HepG2 (cell line): ENCODE results near the gene KLHL36. TPM values are rescaled to one million over a fixed set of nuclear protein-coding genes. Genes with fewer than 3 reads are reported as not detected.

Source experiments
- ATAC-seq: fragments of 200-7000 bp; cut with Tn5 transposase; 3 replicates; pipeline ENCODE4 v1.9.1; 2020; ENCODE audit warnings: mild to moderate bottlenecking, moderate library complexity
- BruUV-seq: library from RNA; stranded (reverse); fragments of 400-500 nt; replicated peaks from 2 replicates; lab custom pipeline; 2021; lab: Mats Ljungman, UMichigan
- CTCF ChIA-PET: fragments of 300-600 bp; formaldehyde crosslinking; extraction: SDS; loops from one replicate; lab custom pipeline; 2021; ENCODE audit warnings: low total read pairs, inconsistent platforms, low intra/inter-chr PET ratio; lab: Yijun Ruan, JAX
- POLR2A ChIA-PET: fragments of 350-600 bp; sonication (Branson Sonifier 250); formaldehyde crosslinking; loops from one replicate; lab custom pipeline; 2020; ENCODE audit warnings: antibody characterized with exemption, inconsistent platforms; lab: Yijun Ruan, JAX
- DNase-seq: peaks from one replicate; pipeline ENCODE4 v3.0.0-alpha.2; 2015; ENCODE audit warnings: low spot score
- FAIRE-seq: peaks from 3 replicates; lab custom pipeline; 2011; peaks lifted over from hg19 to GRCh38; lab: Jason Lieb, UNC
- H2AFZ ChIP-seq: one replicate; pipeline ENCODE4 v1.6.1; 2011; ENCODE audit warnings: low read length, inconsistent platforms
- H3K27ac ChIP-seq: fragments of 300-600 bp; 3 replicates; pipeline ENCODE4 v1.8.0; 2011; ENCODE audit warnings: mixed run types, mild to moderate bottlenecking, mixed read lengths, low read length, inconsistent platforms; ENCODE audit not compliant: insufficient read depth; ENCODE audit errors: extremely low read length
- H3K27me3 ChIP-seq, 2 experiments: fragments of 200-600 bp in 1 of 2; 2 replicates in 1 of 2; 3 replicates in 1 of 2; pipeline versions ENCODE4 v1.6.0 to v1.8.0; 2011; ENCODE audit warnings: low read length in 2 of 2, mild to moderate bottlenecking in 2 of 2, moderate library complexity in 2 of 2, inconsistent platforms in 1 of 2; ENCODE audit not compliant: insufficient read depth in 2 of 2, control insufficient read depth in 1 of 2
- H3K36me3 ChIP-seq, 2 experiments: fragments of 200-600 bp in 1 of 2; replicated peaks in 1 of 2; 2 replicates in 1 of 2; 3 replicates in 1 of 2; pipeline versions ENCODE4 v1.5.1 to v1.8.0; 2011; ENCODE audit warnings: low read length in 2 of 2, inconsistent platforms in 1 of 2; ENCODE audit not compliant: insufficient read depth in 2 of 2, control insufficient read depth in 1 of 2
- H3K4me1 ChIP-seq: 2 replicates; pipeline ENCODE4 v1.5.1; 2012; ENCODE audit warnings: low read length, inconsistent platforms; ENCODE audit not compliant: insufficient read depth
- H3K4me2 ChIP-seq: 2 replicates; pipeline ENCODE4 v1.6.0; 2011; ENCODE audit warnings: low read depth, low read length, inconsistent platforms
- H3K4me3 ChIP-seq, 3 experiments: fragments of 200-600 bp in 1 of 3; sonication (generic), shearing (Covaris generic) in 1 of 3; replicated peaks in 1 of 3; 2 replicates each; pipeline ENCODE4 v1.5.1; 2011 to 2016; ENCODE audit warnings: low read length in 3 of 3, inconsistent platforms in 2 of 3, low read depth in 2 of 3, mild to moderate bottlenecking in 2 of 3, control low read depth in 1 of 3, mixed read lengths in 1 of 3; ENCODE audit not compliant: insufficient read depth in 1 of 3
- H3K79me2 ChIP-seq: one replicate; pipeline ENCODE4 v1.6.1; 2011; ENCODE audit warnings: low read length, inconsistent platforms; ENCODE audit not compliant: insufficient read depth
- H3K9ac ChIP-seq: 2 replicates; pipeline ENCODE4 v1.6.0; 2011; ENCODE audit warnings: mild to moderate bottlenecking, low read depth, low read length, inconsistent platforms; ENCODE audit not compliant: insufficient read depth
- H3K9me3 ChIP-seq: 2 replicates; pipeline ENCODE4 v1.5.1; 2012; ENCODE audit warnings: mild to moderate bottlenecking, low read length
- H4K20me1 ChIP-seq: 2 replicates; pipeline ENCODE4 v1.6.0; 2011; ENCODE audit warnings: inconsistent platforms, mild to moderate bottlenecking, low read length, moderate library complexity; ENCODE audit not compliant: insufficient read depth
- EEA1 ChIP-seq: sonication (generic); formaldehyde crosslinking; IDR thresholded peaks from 2 replicates; pipeline ENCODE4 v1.5.1; 2020; ENCODE audit warnings: mild to moderate bottlenecking, missing genetic modification reagents, borderline replicate concordance
- HNRNPLL ChIP-seq: fragments of 200-400 bp; formaldehyde crosslinking; IDR thresholded peaks from 2 replicates; pipeline ENCODE4 v1.6.1; 2017; ENCODE audit warnings: mild to moderate bottlenecking, low read depth, low read length; ENCODE audit not compliant: poor library complexity, severe bottlenecking
- KLF15 ChIP-seq: sonication (generic); formaldehyde crosslinking; IDR thresholded peaks from 2 replicates; pipeline ENCODE4 v1.8.1; 2023; ENCODE audit warnings: borderline replicate concordance, mild to moderate bottlenecking, inconsistent platforms, missing genetic modification reagents, mixed read lengths
- NRL ChIP-seq: sonication (generic); formaldehyde crosslinking; IDR thresholded peaks from 2 replicates; pipeline ENCODE4 v1.5.0; 2020; ENCODE audit warnings: missing genetic modification reagents, mild to moderate bottlenecking, moderate library complexity, borderline replicate concordance
- RXRB ChIP-seq: IDR thresholded peaks from 2 replicates; pipeline ENCODE4 v1.6.1; 2016; ENCODE audit warnings: borderline replicate concordance, missing genetic modification reagents, missing compliant biosample characterization
- SIN3B ChIP-seq: fragments of 150-350 bp; IDR thresholded peaks from 2 replicates; pipeline ENCODE4 v1.6.1; 2014; ENCODE audit warnings: low read length
- TCF7 ChIP-seq: sonication (generic); IDR thresholded peaks from 2 replicates; pipeline ENCODE4 v1.6.1; 2016; ENCODE audit warnings: antibody characterized with exemption, low read depth
- THAP11 ChIP-seq: IDR thresholded peaks from 2 replicates; pipeline ENCODE4 v1.6.1; 2016; ENCODE audit warnings: missing biosample characterization, missing genetic modification reagents
- ZNF326 ChIP-seq: sonication (generic); formaldehyde crosslinking; IDR thresholded peaks from 2 replicates; pipeline ENCODE4 v1.4.0; 2020; ENCODE audit warnings: missing genetic modification reagents, borderline replicate concordance
- WGBS: methylation state at CpG from one replicate; pipeline ENCODE4 v1.1.6; 2017; ENCODE audit warnings: low lambda C conversion rate; 5-methylcytosine and 5-hydroxymethylcytosine counted together
- in situ Hi-C: cut with HindIII; loops from 2 replicates; pipeline ENCODE4 v1.10.0; 2017; ENCODE audit warnings: low pct_unique_long_range_greater_than_20kb; ENCODE audit not compliant: extremely low pct_ligation_motif_present
- intact Hi-C: fragments of 100-400 bp; cut with micrococcal nuclease; formaldehyde crosslinking; loops from one replicate; pipeline ENCODE4 v1.10.0; 2022; ENCODE audit not compliant: unreplicated experiment
- polyA plus RNA-seq, 8 experiments: library from polyadenylated mRNA; depleted of rRNA in 3 of 8; stranded (reverse) in 7 of 8; unstranded in 1 of 8; fragments of >200 nt; fragmentation: Illumina TruSeq in 4 of 8; extraction: Trizol in 4 of 8; gene quantifications; 2 replicates each; pipeline versions ENCODE4 v1.2.1 to v1.2.3, GENCODE V29; 2011 to 2016; ENCODE audit warnings: low read depth in 4 of 8, missing spikeins in 1 of 8, mixed read lengths in 1 of 8; ENCODE audit not compliant: insufficient read depth in 1 of 8
- total RNA-seq, 5 experiments: library from RNA; depleted of rRNA; stranded (reverse); fragments of >200 nt; fragmentation: Illumina TruSeq; extraction: Trizol; gene quantifications; 2 replicates each; pipeline ENCODE4 v1.2.3, GENCODE V29; 2016; ENCODE audit warnings: low read depth in 1 of 5
- TF ChIP-seq, protein P1 (sequence below): sonication (generic); formaldehyde crosslinking; IDR thresholded peaks from 2 replicates; pipeline ENCODE4 v1.8.0; 2022; ENCODE audit warnings: mild to moderate bottlenecking, missing genetic modification reagents, moderate library complexity
- TF ChIP-seq, protein P2 (sequence below): IDR thresholded peaks from 2 replicates; pipeline ENCODE4 v1.6.1; 2016; ENCODE audit warnings: low read depth, missing genetic modification reagents, missing compliant biosample characterization

The KLHL36 gene
- total and polyA plus RNA-seq, 2 of the 13 experiments (the other 11 are each of a cell fraction or from before 2014, with no cell fraction given), result 24.3 to 26.0 TPM

DNA sequence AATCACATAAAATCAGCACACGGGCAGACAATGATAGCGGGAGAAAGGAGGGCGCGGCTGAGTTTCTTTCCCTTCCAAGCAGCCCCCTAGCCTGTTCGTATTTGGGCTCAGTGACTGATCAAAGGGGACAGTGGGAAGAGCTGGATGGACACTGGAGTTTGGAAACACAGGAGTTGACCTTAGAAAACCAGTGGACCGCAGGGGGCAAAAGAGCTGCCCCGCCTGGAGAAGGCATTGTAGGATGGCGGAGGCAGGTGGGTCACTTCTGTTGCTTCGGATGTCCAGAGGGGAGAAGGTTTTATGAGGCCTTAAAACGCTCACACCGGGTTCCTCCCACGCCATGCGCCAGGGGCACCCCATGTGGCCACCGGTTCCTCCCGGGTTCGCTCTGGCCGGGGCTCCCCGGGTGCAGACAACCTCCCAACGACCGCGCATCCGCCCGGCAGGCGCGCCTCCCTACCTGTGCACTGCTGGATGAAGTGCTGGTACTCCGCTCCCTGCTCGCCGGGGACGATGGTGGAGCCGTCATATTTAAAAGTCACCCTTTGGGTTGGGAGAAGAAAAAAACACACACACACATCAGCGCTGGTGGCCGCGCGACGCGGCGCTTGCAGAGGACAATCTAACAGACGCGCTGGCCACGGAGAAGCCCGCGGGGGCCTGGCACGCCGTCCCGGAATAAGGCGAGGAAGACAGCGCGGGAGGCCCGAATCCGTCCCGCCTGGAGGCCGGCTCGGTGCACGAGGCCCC, 31.1 kb upstream of the KLHL36 start (continued):
- TF ChIP-seq SIN3B (no peak), HNRNPLL (peak; percentile 39), RXRB (no peak), ZNF326 (no peak)
- TF ChIP-seq, protein P1, sequence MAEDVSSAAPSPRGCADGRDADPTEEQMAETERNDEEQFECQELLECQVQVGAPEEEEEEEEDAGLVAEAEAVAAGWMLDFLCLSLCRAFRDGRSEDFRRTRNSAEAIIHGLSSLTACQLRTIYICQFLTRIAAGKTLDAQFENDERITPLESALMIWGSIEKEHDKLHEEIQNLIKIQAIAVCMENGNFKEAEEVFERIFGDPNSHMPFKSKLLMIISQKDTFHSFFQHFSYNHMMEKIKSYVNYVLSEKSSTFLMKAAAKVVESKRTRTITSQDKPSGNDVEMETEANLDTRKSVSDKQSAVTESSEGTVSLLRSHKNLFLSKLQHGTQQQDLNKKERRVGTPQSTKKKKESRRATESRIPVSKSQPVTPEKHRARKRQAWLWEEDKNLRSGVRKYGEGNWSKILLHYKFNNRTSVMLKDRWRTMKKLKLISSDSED (CRISPR knock-in tag), result peak; percentile 70; the same call in 1 of the 2 replicates

DNA sequence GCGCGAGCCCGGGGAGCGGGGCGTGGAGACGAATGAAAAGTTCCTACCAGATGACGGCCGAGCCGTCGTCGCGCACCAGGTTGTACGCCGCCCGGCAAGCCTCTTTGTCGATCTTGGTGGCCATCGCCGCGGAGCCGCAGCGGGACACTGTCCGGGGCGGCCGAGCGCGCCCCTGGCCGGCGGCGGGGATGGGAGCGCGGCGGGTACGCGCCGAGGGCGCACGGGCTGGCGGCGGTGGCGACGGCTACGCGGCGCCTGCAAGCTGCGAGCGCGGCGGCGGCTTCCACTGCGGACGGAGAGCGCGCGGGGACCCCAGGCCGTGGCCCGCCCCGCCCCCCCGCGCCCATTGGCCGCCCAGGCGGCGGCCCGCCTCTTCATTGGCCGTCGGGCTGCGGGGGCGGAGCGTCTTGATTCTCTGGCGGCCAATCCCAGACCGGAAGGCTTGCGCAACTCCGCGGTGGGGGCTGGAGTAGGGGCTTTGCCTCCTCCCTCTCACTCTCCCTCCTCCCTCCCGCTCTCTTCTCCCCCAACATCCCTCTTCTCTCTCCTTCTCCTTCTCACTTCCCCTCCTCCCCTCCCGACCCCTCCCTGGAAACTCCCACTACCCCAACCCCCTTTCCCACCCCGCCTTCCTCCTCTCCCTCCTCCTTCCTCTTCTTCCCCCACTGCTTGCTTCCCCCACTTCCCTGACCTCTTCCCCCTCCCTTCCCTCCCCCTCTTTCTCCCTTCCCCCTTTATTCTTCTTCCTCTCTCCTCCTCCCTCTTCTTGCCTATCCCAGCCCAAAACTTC, 30.3 kb upstream of the KLHL36 start, which contains the start of gene COTL1:
Gene COTL1, minus strand, starts transcription at position 288 of the 790 bp plus-strand sequence. Its CDS starts 164 bp downstream, at position 124.
- Histone ChIP-seq H3K4me1 (peaks cover 52% of the 10 kb centered on the region), H3K4me2 (peak within 1 kb of the TSS; percentile 94), H3K36me3 (peaks cover 0 to 1% of the 10 kb centered on the region in 2 experiments; a peak in 2 of 5 replicates), H3K4me3 (peak within 1 kb of the TSS; percentile 76 to 89 (median 85)), H4K20me1 (no peaks in the 10 kb centered on the region; the same call in 1 of the 2 replicates), H3K79me2 (no peaks in the 10 kb centered on the region), H3K27me3 (no peaks in the 10 kb centered on the region; a peak in 1 of 5 replicates), H2AFZ (no peak within 1 kb of the TSS), H3K9ac (peak within 1 kb of the TSS; percentile 53; the same call in 1 of the 2 replicates), H3K27ac (no peak within 1 kb of the TSS), H3K9me3 (no peaks in the 10 kb centered on the region)
- peak; percentile 4 for FAIRE-seq
- no TSS peak for BruUV-seq
- CTCF ChIA-PET, result no interaction called here
- intact Hi-C loops, result no loop called here
- peak; percentile 76 for ATAC-seq
- in situ Hi-C loops, result no loop called here
- 2% methylated on average over 14 of the region's 76 CpGs for WGBS
- peak; percentile 87 for DNase-seq
- POLR2A ChIA-PET, result no interaction called here
- peak; percentile 45; the same call in 1 of the 2 replicates for TF ChIP-seq THAP11 (CRISPR knock-in tag)
- no peak for TF ChIP-seq TCF7
- no peak for TF ChIP-seq NRL (CRISPR knock-in tag)
- no peak for TF ChIP-seq EEA1 (CRISPR knock-in tag)
- TF ChIP-seq KLF15 (CRISPR knock-in tag), result no peak
- TF ChIP-seq, protein P2, sequence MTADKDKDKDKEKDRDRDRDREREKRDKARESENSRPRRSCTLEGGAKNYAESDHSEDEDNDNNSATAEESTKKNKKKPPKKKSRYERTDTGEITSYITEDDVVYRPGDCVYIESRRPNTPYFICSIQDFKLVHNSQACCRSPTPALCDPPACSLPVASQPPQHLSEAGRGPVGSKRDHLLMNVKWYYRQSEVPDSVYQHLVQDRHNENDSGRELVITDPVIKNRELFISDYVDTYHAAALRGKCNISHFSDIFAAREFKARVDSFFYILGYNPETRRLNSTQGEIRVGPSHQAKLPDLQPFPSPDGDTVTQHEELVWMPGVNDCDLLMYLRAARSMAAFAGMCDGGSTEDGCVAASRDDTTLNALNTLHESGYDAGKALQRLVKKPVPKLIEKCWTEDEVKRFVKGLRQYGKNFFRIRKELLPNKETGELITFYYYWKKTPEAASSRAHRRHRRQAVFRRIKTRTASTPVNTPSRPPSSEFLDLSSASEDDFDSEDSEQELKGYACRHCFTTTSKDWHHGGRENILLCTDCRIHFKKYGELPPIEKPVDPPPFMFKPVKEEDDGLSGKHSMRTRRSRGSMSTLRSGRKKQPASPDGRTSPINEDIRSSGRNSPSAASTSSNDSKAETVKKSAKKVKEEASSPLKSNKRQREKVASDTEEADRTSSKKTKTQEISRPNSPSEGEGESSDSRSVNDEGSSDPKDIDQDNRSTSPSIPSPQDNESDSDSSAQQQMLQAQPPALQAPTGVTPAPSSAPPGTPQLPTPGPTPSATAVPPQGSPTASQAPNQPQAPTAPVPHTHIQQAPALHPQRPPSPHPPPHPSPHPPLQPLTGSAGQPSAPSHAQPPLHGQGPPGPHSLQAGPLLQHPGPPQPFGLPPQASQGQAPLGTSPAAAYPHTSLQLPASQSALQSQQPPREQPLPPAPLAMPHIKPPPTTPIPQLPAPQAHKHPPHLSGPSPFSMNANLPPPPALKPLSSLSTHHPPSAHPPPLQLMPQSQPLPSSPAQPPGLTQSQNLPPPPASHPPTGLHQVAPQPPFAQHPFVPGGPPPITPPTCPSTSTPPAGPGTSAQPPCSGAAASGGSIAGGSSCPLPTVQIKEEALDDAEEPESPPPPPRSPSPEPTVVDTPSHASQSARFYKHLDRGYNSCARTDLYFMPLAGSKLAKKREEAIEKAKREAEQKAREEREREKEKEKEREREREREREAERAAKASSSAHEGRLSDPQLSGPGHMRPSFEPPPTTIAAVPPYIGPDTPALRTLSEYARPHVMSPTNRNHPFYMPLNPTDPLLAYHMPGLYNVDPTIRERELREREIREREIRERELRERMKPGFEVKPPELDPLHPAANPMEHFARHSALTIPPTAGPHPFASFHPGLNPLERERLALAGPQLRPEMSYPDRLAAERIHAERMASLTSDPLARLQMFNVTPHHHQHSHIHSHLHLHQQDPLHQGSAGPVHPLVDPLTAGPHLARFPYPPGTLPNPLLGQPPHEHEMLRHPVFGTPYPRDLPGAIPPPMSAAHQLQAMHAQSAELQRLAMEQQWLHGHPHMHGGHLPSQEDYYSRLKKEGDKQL, result no peak
